Smooth muscle cell (in vitro differentiated cells): Measurements from ENCODE around the gene TRIM29. TPM values are rescaled to one million over a fixed set of nuclear protein-coding genes. Genes with fewer than 3 reads are reported as not detected.

Experiments
- DNase-seq: peaks from one replicate; lab custom pipeline; 2025; ENCODE audit not compliant: unreplicated experiment; lab: John Stamatoyannopoulos, UW
- H2AFZ ChIP-seq: fragments of 200-600 bp; sonication (generic); 2 replicates; pipeline ENCODE4 v1.6.0; 2016; ENCODE audit warnings: antibody characterized with exemption, low read depth, mild to moderate bottlenecking
- H3F3A ChIP-seq: fragments of 200-600 bp; sonication (generic); 2 replicates; pipeline ENCODE4 v1.6.0; 2017; ENCODE audit warnings: antibody characterized with exemption, low read depth
- H3K27ac ChIP-seq: fragments of 200-600 bp; sonication (generic); 2 replicates; pipeline ENCODE4 v1.5.1; 2016; ENCODE audit warnings: low read depth, mild to moderate bottlenecking
- H3K27me3 ChIP-seq: fragments of 200-600 bp; sonication (generic); 2 replicates; pipeline ENCODE4 v1.6.1; 2016; ENCODE audit warnings: low read depth, mild to moderate bottlenecking
- H3K36me3 ChIP-seq: fragments of 200-600 bp; sonication (generic); 2 replicates; pipeline ENCODE4 v1.5.1; 2016; ENCODE audit warnings: low read depth
- H3K4me1 ChIP-seq: fragments of 200-600 bp; sonication (generic); 2 replicates; pipeline ENCODE4 v1.5.1; 2016; ENCODE audit warnings: low read depth
- H3K4me2 ChIP-seq: fragments of 200-600 bp; sonication (generic); 2 replicates; pipeline ENCODE4 v1.6.0; 2016; ENCODE audit warnings: mild to moderate bottlenecking
- H3K4me3 ChIP-seq: fragments of 200-600 bp; sonication (generic); 2 replicates; pipeline ENCODE4 v1.5.1; 2016; ENCODE audit warnings: mild to moderate bottlenecking
- H3K79me2 ChIP-seq: fragments of 200-600 bp; sonication (generic); 2 replicates; pipeline ENCODE4 v1.6.0; 2016; ENCODE audit warnings: low read depth, mild to moderate bottlenecking
- H3K9ac ChIP-seq: fragments of 200-600 bp; sonication (generic); 2 replicates; pipeline ENCODE4 v1.6.0; 2016; ENCODE audit warnings: low read depth
- H3K9me3 ChIP-seq: fragments of 200-600 bp; sonication (generic); replicated peaks from 2 replicates; pipeline ENCODE4 v1.5.1; 2016; ENCODE audit warnings: low read depth
- H4K20me1 ChIP-seq: fragments of 200-600 bp; sonication (generic); 2 replicates; pipeline ENCODE4 v1.6.0; 2016; ENCODE audit warnings: low read depth
- WGBS: methylation state at CpG from one replicate; pipeline ENCODE4 v1.1.7; 2016; ENCODE audit warnings: low lambda C conversion rate; 5-methylcytosine and 5-hydroxymethylcytosine counted together
- polyA plus RNA-seq: library from polyadenylated mRNA; unstranded; fragments of >200 nt; fragmentation: Nextera tagmentation; extraction: Ambion mirVana; gene quantifications from 2 replicates; pipeline ENCODE4 v1.2.1, GENCODE V29; 2016
- total RNA-seq: library from RNA; depleted of rRNA; stranded (reverse); fragments of >200 nt; gene quantifications from 2 replicates; pipeline ENCODE4 v1.2.3, GENCODE V29; 2014
- TF ChIP-seq, protein P1 (sequence below): fragments of 200-600 bp; sonication (generic); IDR thresholded peaks from 2 replicates; pipeline ENCODE4 v1.5.1; 2017; ENCODE audit warnings: borderline replicate concordance, mild to moderate bottlenecking, antibody characterized with exemption; ENCODE audit not compliant: insufficient read depth, poor library complexity, severe bottlenecking

TRIM29 gene
- total and polyA plus RNA-seq, 2 experiments from 2014 or later, result 20.6 to 37.1 TPM

- TF ChIP-seq, protein P1, sequence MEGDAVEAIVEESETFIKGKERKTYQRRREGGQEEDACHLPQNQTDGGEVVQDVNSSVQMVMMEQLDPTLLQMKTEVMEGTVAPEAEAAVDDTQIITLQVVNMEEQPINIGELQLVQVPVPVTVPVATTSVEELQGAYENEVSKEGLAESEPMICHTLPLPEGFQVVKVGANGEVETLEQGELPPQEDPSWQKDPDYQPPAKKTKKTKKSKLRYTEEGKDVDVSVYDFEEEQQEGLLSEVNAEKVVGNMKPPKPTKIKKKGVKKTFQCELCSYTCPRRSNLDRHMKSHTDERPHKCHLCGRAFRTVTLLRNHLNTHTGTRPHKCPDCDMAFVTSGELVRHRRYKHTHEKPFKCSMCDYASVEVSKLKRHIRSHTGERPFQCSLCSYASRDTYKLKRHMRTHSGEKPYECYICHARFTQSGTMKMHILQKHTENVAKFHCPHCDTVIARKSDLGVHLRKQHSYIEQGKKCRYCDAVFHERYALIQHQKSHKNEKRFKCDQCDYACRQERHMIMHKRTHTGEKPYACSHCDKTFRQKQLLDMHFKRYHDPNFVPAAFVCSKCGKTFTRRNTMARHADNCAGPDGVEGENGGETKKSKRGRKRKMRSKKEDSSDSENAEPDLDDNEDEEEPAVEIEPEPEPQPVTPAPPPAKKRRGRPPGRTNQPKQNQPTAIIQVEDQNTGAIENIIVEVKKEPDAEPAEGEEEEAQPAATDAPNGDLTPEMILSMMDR, result no peak
- peaks cover 3% of the 10 kb centered on the region for H3F3A ChIP-seq
- no peak for DNase-seq
- no peak overlapping the region for H3K27ac ChIP-seq
- H3K4me3 ChIP-seq, result no peak overlapping the region
- WGBS, result 95% methylated on average over 16 of the region's 16 CpGs
- H3K79me2 ChIP-seq, result no peaks in the 10 kb centered on the region
- no peaks in the 10 kb centered on the region for H3K4me1 ChIP-seq
- H4K20me1 ChIP-seq, result no peaks in the 10 kb centered on the region
- no peaks in the 10 kb centered on the region for H3K27me3 ChIP-seq
- H3K36me3 ChIP-seq, result no peaks in the 10 kb centered on the region
- H2AFZ ChIP-seq, result no peak overlapping the region
- H3K9me3 ChIP-seq, result no peaks in the 10 kb centered on the region
- no peak overlapping the region for H3K4me2 ChIP-seq
- H3K9ac ChIP-seq, result no peak overlapping the region
Observed at GRCh38 chr11:120073196-120073595, 64.7 kb downstream of the TRIM29 start.

- H2AFZ ChIP-seq, result peak overlapping the region; percentile 77
- H4K20me1 ChIP-seq, result no peaks in the 10 kb centered on the region
- TF ChIP-seq, protein P1, result no peak
- no peaks in the 10 kb centered on the region for H3K27me3 ChIP-seq
- no peak for DNase-seq
- WGBS, result 38% methylated on average over 8 of the region's 8 CpGs
- peak overlapping the region; percentile 67 for H3K27ac ChIP-seq
- H3F3A ChIP-seq, result peaks cover 4% of the 10 kb centered on the region
- no peak overlapping the region for H3K4me3 ChIP-seq
- H3K79me2 ChIP-seq, result no peaks in the 10 kb centered on the region
- H3K4me2 ChIP-seq, result peak overlapping the region; percentile 82
- no peaks in the 10 kb centered on the region for H3K9me3 ChIP-seq
- H3K9ac ChIP-seq, result peak overlapping the region; percentile 35
- H3K36me3 ChIP-seq, result no peaks in the 10 kb centered on the region
- peaks cover under 1% of the 10 kb centered on the region for H3K4me1 ChIP-seq
Observed at GRCh38 chr11:120068114-120068573, 69.8 kb downstream of the TRIM29 start.

- TF ChIP-seq, protein P1, result no peak
- Histone ChIP-seq H4K20me1 (no peaks in the 10 kb centered on the region), H3K9ac (no peak overlapping the region), H3K9me3 (no peaks in the 10 kb centered on the region), H3K27ac (no peak overlapping the region), H3K79me2 (no peaks in the 10 kb centered on the region), H2AFZ (peak overlapping the region; percentile 77), H3K4me3 (no peak overlapping the region), H3K27me3 (no peaks in the 10 kb centered on the region), H3F3A (peaks cover 4% of the 10 kb centered on the region), H3K4me1 (peaks cover 6% of the 10 kb centered on the region), H3K36me3 (no peaks in the 10 kb centered on the region), H3K4me2 (no peak overlapping the region)
- DNase-seq, result no peak
- WGBS, result 74% methylated on average over 8 of the region's 8 CpGs
Observed at GRCh38 chr11:120067438-120068113, 70.3 kb downstream of the TRIM29 start.
